GM12878 (cell line): Measurements from ENCODE around the gene GUCA1A.

Source experiments
- EP300 ChIP-seq, 2 experiments: fragments of 150-350 bp in 1 of 2; IDR thresholded peaks; 2 replicates each; pipeline ENCODE4 v1.6.1; 2011 to 2012; ENCODE audit warnings: low read depth in 2 of 2, low read length in 2 of 2, borderline replicate concordance in 1 of 2, improper control_type of control experiment in 1 of 2, inconsistent platforms in 1 of 2; ENCODE audit not compliant: control insufficient read depth in 1 of 2
- SIN3A ChIP-seq: IDR thresholded peaks from 2 replicates; pipeline ENCODE4 v1.6.1; 2012; ENCODE audit warnings: low read depth, low read length, improper control_type of control experiment
- TCF3 ChIP-seq: IDR thresholded peaks from 2 replicates; pipeline ENCODE4 v1.6.1; 2012; ENCODE audit warnings: low read depth, mild to moderate bottlenecking, low read length, borderline replicate concordance; ENCODE audit not compliant: insufficient read depth
- TF ChIP-seq, protein P1 (sequence below), 3 experiments: IDR thresholded peaks in 2 of 3; conservative IDR thresholded peaks in 1 of 3; 2 replicates each; pipeline ENCODE4 v1.5.1; 2011; ENCODE audit warnings: low read depth in 3 of 3, low read length in 3 of 3, mild to moderate bottlenecking in 3 of 3, control low read depth in 2 of 3, moderate library complexity in 2 of 3, inconsistent platforms in 1 of 3, mixed read lengths in 1 of 3; ENCODE audit not compliant: control insufficient read depth in 2 of 3, insufficient read depth in 1 of 3; ENCODE audit errors: extremely low read depth in 1 of 3
- TF ChIP-seq, protein P2 (sequence below): fragments of 450-650 bp; IDR thresholded peaks from 2 replicates; pipeline ENCODE4 v1.6.1; 2017; ENCODE audit warnings: mild to moderate bottlenecking

DNA sequence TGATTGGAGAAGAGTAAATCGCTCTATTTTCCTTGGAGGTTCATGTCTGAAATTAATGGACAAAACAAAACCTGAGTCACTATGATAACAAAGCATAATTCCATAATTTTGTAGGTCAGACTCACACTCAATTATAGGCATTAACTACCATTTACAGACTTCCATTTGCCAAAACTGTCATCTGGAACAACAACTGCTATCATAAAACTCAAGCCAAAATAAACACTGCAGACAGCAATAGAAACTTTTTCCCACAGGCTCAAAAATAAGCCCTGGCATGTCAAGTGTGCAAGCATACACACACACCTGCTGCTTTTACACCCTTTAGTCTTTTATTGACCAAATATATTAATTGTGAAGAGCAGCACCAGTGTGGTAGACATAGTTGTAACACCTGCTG lies 37.4 kb downstream of the GUCA1A start:
- TF ChIP-seq SIN3A (no peak), TCF3 (no peak), EP300 (IDR thresholded peaks at IDR 0.05; ENCODE audit: borderline replicate concordance in 1 of 2, control insufficient read depth in 1 of 2, low read depth in 2 of 2, low read length in 2 of 2) (no peak)
- TF ChIP-seq, protein P1, sequence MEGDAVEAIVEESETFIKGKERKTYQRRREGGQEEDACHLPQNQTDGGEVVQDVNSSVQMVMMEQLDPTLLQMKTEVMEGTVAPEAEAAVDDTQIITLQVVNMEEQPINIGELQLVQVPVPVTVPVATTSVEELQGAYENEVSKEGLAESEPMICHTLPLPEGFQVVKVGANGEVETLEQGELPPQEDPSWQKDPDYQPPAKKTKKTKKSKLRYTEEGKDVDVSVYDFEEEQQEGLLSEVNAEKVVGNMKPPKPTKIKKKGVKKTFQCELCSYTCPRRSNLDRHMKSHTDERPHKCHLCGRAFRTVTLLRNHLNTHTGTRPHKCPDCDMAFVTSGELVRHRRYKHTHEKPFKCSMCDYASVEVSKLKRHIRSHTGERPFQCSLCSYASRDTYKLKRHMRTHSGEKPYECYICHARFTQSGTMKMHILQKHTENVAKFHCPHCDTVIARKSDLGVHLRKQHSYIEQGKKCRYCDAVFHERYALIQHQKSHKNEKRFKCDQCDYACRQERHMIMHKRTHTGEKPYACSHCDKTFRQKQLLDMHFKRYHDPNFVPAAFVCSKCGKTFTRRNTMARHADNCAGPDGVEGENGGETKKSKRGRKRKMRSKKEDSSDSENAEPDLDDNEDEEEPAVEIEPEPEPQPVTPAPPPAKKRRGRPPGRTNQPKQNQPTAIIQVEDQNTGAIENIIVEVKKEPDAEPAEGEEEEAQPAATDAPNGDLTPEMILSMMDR (IDR thresholded peaks at IDR 0.05 in 2 of 3, conservative IDR thresholded peaks at IDR 0.05 in 1 of 3; ENCODE audit: control insufficient read depth in 2 of 3, extremely low read depth in 1 of 3, insufficient read depth in 1 of 3, low read depth in 3 of 3, low read length in 3 of 3), result no peak
- TF ChIP-seq, protein P2, sequence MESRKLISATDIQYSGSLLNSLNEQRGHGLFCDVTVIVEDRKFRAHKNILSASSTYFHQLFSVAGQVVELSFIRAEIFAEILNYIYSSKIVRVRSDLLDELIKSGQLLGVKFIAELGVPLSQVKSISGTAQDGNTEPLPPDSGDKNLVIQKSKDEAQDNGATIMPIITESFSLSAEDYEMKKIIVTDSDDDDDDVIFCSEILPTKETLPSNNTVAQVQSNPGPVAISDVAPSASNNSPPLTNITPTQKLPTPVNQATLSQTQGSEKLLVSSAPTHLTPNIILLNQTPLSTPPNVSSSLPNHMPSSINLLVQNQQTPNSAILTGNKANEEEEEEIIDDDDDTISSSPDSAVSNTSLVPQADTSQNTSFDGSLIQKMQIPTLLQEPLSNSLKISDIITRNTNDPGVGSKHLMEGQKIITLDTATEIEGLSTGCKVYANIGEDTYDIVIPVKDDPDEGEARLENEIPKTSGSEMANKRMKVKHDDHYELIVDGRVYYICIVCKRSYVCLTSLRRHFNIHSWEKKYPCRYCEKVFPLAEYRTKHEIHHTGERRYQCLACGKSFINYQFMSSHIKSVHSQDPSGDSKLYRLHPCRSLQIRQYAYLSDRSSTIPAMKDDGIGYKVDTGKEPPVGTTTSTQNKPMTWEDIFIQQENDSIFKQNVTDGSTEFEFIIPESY, result no peak
